Stimulated activated CD4-positive, alpha-beta T cell treated with anti-CD3 and anti-CD28 coated beads, Interleukin-1b, Interleukin-23, amount 100 ng/mL, for 1 hour (primary cell): ENCODE results near the gene SMYD3.
"Not testable (repeated sequence)": the region's sequence is repeated elsewhere in the genome, so short reads cannot be mapped to it uniquely, and the experiment has no call there.

Experiments used
- DNase-seq, 2 donors: peaks; one replicate each; pipeline ENCODE4 v3.0.0-alpha.2; 2020; ENCODE audit warnings: low read depth in 2 of 2

Gene SMYD3

DNA sequence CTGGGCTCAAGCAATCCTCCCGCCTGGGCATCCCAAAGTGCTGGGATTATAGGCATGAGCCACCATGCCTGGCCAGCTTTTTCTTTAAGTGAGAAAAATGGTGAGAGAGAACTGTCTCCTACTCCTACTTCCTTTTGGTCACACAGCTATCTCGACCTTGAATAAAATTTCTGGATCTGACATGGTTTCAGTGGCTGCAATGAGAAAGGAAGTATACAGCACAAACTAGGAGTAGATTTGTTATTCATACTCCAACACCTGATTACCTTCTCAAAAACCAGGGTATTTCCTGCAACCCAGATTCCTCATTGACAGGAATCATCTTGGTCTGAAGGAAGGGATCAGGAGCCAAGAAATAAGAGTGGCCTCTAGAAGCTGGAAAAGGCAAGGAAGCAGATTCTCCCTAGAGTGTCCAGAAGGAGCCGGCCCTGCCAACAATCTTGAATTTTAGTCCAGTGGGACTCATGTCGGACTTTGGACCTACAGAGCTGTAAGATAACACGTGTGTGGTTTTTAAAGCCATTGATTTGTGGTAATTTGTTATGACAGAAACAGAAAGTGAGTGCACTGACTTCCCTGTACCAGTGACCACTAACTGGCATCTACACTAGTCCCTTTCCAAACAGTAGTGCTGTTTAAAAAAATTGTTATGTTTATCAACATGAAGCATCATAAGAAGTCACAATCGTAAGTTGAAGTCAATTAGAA lies 516.6 kb downstream of the SMYD3 start:
- no peak for DNase-seq

DNA sequence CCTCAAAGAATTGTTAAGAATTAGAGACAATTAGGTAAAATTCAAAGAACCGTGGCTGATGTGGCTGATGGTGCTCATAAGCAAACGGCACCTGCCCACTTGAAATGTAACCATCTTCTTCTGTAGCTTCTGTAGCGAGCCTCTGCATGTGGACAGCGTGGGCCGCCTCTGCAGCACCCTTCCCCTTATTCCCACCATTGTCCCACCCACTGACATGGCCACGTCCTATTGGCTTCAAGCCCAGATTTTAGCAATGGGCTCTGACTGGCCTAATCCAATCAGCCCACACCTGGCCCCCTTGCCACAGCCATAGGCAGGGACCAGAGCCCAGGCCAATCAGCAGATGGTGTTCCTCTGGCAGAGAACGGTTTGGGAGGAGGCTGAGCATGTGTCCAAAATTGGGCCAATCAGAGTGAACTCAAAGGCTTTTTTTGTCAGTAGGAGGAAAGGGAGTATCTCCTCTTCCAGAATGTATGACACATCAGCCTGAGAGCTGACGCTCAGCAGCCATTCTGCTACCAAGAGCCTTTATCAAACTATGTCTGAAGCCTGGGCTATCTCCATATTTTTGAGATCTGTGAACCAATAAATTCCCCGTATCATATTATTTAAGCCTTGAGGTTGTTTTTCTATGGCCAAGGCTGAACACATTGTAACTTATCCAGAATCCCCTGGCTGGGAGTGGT lies 518.5 kb downstream of the SMYD3 start:
- DNase-seq, result no peak

DNA sequence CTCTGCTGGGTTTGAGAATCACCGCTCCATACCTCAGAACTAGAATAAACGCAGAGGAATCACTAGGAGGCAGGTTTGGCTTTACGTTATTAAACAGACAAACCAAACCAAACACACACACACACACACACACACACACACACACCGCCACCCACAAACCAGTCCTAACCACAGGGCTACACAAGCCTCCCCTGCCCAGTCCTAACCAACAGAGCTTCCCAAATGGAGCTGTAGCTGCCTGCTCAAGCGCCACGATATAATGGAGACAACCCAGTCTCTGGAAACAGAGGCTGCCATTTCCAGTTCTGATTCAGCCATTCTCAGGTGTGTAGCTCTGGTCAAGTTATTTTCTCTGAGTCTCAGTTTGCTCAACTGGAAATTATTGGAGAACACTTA lies 519.1 kb downstream of the SMYD3 start:
- no peak for DNase-seq

DNA sequence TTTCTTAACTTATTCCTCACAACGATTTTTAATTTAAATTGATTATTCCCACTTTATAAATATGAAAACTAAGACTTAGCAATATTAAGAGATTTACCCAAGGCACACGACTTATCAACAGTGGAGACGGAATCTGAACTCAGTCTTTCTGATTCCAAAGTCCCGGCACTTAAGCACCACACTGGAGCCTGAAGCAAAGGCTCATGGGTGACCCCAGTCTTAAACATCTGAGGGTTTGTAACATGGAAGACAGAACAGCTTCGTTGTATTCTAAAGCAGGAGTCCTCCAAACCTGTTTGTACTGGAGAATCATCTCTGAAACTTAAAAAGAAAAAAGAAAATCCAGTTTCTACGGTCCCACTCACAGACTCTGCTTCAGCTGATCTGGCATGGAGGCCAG lies 519.5 kb downstream of the SMYD3 start:
- DNase-seq, result no peak

DNA sequence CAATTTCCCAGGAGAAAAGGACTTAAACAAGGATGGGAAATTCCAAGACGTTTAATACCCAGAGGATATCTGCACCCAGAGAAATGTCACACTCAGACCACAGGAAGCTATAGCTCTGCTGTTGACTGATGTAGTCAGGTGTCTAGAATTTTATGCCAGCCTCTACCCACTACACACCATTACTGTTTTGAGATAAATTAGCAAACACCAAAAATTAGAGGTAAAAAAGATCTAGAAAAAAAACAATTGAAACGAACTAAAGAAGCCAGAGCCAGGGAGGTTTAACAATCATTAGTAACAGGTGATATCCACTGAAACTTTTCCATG lies 519.9 kb downstream of the SMYD3 start:
- no peak for DNase-seq

DNA sequence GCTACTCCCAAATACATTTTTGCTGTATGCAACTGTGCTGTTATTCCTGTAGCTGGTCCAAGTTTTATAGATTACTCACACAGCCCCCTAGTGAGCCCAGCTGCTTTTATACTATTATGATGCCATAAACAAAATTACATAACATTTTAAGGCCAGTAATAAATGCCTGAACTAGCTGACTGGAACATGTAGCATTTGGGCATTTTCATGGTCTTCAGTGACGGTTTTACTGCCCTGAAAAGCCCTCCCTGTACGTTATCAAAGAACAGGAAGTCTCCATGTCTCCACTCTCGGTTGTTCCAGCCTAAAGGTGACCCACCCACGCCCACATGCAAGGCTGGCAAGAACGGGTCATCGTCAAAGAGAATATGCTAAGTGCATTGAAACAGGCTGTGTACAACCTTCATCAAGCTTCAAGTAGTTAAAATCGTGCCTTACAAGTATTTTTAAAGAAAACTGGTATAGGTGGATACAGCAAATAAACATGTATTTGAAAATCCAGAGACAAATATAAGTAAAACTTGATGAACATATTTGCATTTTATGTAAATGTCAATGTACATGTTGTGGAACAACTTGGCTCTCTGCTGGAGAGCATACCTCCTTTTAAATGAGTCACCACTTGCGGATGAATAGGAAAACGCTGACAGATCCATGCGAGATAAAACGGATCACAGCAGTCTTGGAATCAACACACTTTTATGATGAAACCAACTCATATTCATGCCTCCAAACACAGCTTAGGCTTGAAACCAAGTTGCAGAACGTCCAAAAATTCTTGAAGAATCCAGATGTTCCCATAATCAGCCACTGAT lies 520.5 kb downstream of the SMYD3 start:
- DNase-seq, result no peak

DNA sequence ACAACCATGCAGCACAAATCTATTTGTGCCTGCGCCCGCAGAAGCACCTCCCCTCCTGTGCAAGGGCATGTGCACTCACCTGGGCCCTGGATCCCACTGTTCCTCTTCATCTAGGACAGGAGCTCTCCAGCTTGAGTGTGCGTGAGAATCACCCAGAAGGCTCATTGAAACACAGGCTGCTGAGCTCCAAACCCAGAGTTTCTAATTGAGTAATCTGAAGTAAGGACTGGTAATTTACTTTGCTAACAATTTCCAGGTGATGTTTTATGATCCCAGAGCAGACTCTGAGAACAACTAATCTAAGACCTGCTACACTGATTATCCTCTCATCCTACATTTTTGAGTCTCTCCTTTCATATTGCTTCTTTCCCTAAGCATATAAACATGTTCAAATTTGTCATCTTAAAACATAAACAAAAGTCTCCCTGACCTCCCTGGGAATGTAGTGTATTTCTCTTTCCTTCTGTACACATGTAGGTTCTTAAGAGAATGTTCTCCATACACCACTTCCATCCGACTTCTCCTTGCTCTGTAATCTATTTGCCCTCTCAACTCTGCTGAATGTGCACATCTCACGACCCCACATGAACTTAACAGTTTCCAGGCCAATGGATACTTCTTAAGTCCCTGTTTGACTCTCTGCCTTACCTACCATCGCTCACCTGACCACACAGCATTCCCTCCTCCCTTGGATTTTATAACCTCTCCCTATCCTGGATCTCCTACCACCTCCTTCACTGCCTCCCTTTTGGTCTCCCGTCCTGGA lies 522.5 kb downstream of the SMYD3 start:
- DNase-seq, result no peak

DNA sequence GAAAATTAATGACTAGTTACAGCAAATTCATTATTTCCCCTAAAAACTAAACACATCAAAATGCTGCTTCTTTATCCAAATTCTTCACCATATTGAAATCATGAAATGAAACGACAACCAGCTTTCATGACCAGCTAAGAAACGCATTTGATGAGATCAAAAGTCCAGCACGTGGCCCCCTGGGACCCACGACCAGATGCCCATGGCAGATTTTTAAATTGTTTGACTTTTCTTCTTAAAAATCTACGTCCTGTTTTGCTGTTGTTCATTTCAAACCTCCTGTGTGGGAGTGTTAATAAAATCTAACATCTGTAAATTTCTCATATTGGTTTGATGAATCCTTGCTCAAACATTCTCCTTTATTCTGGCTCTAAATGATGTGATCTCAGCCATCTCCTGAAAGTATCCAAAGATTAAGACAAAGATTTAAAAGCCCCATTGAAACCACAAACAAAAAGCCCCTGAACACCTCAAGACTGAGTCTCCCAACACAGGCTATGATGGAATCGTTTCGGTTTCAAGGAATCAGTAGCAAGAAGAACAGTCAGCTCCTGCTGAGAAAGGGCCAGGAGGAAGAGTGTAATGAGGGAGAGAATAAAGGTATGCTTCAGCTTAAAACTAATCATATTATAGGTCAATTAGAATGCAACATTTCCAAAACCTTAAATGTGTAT lies 523.6 kb downstream of the SMYD3 start:
- DNase-seq, result no peak

DNA sequence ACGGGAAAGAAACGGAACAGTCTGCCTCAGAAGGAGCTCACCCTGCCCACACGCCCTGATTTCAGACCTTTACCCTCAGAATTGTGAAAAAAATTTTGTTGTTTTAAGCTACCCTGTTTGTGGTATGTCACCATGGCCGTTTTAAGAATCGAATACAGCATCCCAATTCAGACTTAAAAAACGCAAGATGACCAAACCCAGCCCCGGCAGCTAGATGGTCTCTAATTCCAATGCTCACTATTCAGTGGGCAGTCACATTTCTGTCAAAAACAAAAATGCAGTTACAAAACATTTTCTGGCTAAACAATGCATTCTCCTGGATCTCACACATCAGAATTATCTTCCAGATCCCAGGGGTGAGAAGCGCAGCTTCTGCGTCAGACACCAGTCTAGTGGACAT lies 527.5 kb downstream of the SMYD3 start:
- DNase-seq, result no peak

DNA sequence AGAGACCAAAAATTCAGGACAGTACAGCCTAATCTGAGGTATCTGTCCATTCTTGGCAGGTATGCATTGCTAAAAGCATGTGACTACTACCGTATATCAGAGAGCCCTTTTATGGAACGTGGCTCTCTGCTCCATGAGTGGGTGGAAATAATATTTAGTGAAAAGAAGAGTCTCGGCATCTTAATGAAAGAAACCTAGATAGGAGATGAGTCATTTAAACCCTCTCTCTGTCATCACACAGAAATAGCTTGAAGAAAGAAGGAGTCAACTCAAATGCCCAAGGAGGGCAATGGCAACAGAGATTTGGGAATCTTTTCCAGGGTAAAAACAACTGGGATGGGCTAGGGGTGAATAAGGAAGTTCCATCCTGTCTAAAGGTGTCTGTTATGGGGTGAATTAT lies 528.2 kb downstream of the SMYD3 start:
- no peak for DNase-seq

DNA sequence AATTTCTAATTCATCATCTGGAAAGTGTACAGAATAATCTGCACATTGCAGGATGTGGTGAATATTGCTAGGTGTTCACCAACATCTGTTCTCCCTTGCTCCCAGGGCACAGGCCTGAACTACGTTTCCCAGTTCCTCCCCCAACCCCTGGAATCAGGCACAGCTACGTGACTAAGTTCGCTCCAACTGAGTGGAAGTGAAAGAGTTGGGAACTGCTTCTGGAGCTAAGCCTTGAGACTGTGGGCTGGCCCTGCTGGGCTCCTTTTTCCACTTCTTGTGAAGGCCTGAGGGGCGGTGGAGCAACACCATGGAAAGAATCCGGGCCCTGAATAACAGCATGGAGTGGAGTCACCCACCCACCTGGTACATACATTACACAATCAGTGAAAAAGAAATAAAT lies 534.6 kb downstream of the SMYD3 start:
- no peak for DNase-seq

DNA sequence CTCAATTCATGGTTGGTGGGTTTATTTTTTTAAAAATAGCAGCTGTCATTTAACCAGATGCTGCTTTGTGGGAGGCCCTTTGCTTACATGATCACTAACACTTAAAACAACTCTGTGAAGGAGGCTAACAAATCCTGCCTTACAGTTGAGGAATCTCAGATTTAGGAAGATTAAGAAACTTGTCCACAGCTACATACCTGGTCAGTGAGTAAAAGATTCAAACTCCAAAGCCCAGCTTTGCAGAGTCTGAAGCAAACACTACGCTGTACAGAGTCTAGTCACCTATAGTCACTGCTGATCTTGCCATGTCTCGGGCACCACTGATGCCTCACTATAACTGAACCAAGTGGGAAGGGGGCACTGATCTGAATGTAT lies 535.4 kb downstream of the SMYD3 start:
- no peak for DNase-seq

DNA sequence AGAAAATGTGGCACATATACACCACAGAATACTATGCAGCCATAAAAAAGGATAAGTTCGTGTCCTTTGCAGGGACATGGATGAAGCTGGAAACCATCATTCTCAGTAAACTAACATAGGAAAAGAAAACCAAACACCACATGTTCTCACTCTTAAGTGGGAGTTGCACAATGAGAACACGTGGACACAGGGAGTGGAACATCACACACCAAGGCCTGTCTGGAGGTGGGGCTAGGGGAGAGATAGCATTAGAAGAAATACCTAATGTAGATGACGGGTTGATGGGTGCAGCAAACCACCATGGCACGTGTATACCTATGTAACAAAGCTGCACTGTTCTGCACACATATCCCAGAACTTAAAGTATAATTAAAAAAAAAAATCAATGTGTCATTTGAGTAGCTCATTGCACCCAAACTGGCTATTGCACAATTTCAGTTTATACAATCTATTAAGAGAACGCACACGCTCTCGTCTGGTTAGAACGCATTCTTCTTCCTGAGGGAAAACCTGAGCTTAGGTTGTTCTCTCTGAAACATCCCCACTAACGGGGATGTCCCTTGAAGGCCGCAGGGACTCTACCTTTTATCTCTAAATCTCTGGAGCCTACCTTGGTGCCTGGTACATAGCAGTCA lies 535.9 kb downstream of the SMYD3 start:
- DNase-seq, result not testable (repeated sequence)

DNA sequence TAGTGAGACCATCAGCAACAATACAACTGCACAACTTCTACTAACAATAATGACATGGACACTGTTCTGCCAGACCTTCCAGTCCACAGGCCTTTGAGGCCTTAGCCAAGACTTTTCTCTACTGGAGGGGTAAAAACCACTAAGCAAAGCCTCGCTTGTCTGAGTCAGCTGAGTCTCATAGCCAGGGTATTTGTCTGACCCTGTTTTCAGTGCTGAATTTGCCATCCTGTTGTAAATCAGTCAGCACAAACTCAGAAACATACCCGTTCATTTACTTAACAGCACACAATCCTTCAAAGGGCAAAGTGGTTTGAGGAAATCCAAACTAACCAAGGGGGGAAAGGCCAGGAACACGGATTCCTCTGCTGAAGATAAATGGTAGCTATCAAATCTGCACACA lies 537.8 kb downstream of the SMYD3 start:
- no peak for DNase-seq

DNA sequence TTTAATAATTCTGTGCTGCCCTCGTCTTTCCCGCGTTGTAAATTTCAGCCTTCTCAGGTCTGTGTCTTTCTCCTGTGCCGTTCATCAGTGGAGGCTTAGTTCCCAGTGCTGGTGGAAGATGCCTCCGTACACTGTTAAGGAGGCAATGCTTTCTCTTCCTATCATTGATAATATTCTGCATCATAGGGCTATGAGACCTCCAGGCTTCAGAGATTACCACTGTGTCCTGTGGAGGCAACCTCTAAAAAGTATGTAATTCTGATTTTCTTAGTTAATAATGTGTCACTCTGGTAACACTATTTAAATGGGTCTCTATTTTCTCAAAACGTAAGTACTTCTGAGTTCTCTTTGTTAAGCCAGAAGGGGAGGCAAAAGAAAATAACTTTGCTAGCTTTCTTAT lies 538.3 kb downstream of the SMYD3 start:
- DNase-seq, result no peak

DNA sequence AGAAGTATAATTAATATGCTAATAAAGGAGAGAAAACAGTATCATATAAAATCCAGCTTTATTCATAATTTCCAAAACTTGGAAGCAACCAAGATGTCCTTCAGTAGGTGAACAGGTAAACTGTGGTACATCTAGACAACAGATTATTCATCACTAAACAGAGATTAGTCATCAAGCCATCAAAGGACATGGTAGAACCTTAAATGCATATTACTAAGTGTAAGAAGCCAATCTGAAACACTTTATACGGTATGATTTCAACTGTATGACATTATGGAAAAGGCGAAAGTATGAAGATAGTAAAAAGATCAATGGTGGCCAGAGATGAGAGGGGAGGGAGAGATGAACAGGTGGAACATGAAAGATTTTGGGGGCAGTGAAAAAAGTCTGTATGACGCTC lies 541.7 kb downstream of the SMYD3 start:
- no peak for DNase-seq

DNA sequence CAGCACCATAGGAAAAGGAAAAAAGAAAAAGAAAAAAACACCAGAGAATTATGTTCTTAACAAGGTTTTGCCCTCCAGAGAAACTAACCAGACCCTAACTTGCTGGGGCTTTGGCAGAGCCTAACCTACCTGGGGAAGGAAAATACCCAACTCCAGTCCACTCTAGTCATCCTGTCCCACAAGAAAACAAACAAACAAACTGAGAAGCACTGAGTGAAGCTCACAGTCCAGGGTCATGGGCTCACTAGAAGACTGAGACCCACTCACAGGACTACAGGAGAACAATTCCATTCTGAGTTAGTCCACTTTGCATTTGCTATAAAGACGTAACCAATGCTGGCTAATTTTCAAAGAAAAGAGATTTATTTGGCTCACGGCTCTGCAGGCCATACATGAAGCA lies 543.4 kb downstream of the SMYD3 start:
- no peak for DNase-seq

DNA sequence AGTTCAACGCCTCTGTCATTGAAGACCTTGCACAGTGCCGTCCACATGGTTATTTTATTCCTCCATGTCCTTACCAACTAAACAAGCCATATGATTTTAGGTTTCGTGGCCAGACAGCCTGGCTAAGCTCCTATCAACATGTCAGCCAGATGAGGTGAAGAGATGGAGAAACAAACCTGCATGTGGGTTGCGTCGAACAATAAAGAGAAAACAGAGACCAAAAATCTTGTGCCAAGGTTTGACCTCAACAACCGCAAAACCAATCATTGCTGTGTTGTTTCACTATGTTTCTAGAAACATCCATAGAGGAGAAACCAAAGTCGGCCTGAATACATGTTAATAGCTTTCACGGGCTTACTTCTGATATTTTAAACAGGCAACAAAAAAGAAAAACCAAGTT lies 544.6 kb downstream of the SMYD3 start:
- DNase-seq, result no peak

DNA sequence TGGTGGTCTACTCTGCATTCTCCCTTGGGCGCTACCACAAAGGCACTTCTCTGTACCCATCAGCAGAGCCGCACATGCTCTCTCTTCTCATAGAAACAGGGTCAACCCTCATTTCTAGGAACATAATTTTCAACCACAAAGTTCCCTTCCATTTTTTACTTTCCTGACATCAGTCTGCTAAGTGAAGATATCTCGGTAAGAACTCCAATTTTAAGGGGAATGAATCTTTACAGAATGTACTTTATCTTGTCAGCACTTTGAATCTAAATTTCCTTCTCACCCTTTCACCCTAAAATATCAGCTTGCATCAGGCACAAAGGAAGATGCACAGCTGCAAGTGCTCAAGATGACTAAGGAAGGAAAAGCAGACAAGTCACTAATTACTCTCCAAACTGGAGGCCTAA lies 545.9 kb downstream of the SMYD3 start:
- DNase-seq, result no peak

DNA sequence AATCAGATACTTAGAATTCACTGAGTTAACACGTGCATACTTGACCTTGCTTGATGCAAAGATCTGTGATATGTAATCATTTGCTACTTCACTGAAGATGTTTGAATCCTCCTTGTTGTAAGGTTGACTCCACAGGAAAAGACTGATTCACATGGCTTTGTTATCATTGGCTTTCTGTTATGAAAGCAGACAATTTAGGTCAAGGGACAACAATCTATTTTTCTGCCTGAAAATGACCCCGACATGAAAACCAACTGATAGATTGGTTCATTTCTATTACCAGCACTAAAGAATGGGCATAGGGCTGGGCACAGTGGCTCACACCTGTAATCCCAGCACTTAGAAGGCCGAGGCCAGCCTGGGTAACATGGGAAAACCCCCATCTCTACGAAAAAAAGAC lies 546.9 kb downstream of the SMYD3 start:
- no peak for DNase-seq

DNA sequence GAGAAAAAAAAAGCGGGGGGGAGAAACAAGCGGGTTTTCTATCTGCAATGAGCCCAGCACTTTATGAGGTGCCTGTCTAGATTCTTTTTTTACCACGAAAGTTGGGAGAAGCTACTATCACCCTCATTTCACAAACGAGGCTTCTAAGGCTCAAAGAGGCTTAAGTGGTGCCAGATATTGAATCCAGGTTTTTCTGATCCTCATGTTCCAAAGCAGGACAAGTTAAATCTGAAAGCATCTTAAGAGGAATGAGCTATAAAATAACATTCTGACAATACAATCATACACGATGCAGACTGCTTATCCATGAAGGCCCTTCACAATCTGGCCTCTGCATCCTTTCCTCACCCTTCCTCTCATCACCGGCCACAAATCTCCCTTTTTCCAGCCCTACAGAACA lies 549.1 kb downstream of the SMYD3 start:
- DNase-seq, result no peak
